Left ventricle myocardium inferior (tissue), 1 donor: ENCODE results near the gene GADD45A. TPM values are rescaled to one million over a fixed set of nuclear protein-coding genes. Genes with fewer than 3 reads are reported as not detected.
A peak's percentile ranks its signal among the peaks of the same experiment; 100 is the strongest.
"Not testable (repeated sequence)": the region's sequence is repeated elsewhere in the genome, so short reads cannot be mapped to it uniquely, and the experiment has no call there.

Experiments
- DNase-seq: peaks from one replicate; pipeline ENCODE4 v3.0.0-alpha.2; 2020
- H3K27ac ChIP-seq: fragments of 200-600 bp; replicated peaks from 2 replicates; pipeline ENCODE4 v1.8.0; 2021
- H3K27me3 ChIP-seq: fragments of 200-600 bp; 2 replicates; pipeline ENCODE4 v1.8.0; 2021; ENCODE audit warnings: low read depth
- H3K36me3 ChIP-seq: fragments of 200-600 bp; 2 replicates; pipeline ENCODE4 v1.8.0; 2021
- H3K4me1 ChIP-seq: fragments of 200-600 bp; 2 replicates; pipeline ENCODE4 v1.8.0; 2021
- H3K4me3 ChIP-seq: fragments of 200-600 bp; 2 replicates; pipeline ENCODE4 v1.8.0; 2021; ENCODE audit warnings: mild to moderate bottlenecking, moderate library complexity
- H3K9me3 ChIP-seq: fragments of 200-600 bp; replicated peaks from 2 replicates; pipeline ENCODE4 v1.8.0; 2021
- CTCF ChIP-seq: fragments of 200-600 bp; IDR thresholded peaks from 2 replicates; pipeline ENCODE4 v1.8.0; 2021; ENCODE audit warnings: antibody characterized with exemption, mild to moderate bottlenecking, borderline replicate concordance
- intact Hi-C: fragments of 100-400 bp; cut with micrococcal nuclease; formaldehyde crosslinking; loops from one replicate; pipeline ENCODE4 v1.11.0; 2022
- total RNA-seq: library from RNA; stranded (reverse); fragmentation: NEBNext Ultra II Directional; extraction: Animal tissue kit (Norgen Biotek cat#: 25700); gene quantifications from one replicate; pipeline ENCODE4 v1.2.1, GENCODE V29; 2021
- donor health status: DM: no; HTN: yes; CAD: no; lungs with severe emphysema.

Gene GADD45A
- total RNA-seq, 1 donor from 2014 or later = 65.0 TPM

DNA sequence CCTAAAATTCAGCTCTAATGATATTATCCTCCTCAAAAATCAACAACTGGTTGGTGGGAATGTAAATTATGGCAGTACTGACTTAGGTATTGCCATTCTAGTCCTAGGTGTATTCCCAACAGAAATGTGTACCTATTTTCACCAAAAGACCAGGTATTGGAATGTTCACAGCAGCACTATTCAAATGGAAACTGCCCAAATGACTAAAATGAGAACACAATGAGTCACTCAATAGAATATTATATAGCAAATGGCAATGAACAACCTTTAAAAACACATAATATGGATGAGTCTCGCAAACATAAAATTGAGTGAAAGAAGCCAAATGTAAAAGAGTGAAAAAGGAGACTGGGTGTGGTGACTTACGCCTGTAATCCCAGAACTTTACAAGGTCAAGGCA, 44.9 kb downstream of the GADD45A start:
- intact Hi-C loops = no loop called here
- TF ChIP-seq CTCF = no peak
- Histone ChIP-seq H3K9me3 (no peaks in the 10 kb centered on the region), H3K4me1 (peaks cover 46% of the 10 kb centered on the region), H3K36me3 (no peaks in the 10 kb centered on the region), H3K4me3 (no peak overlapping the region), H3K27me3 (no peaks in the 10 kb centered on the region), H3K27ac (no peak overlapping the region)
- no peak for DNase-seq

GRCh38 chr1:67730312-67730711, 45.3 kb downstream of the GADD45A start:
- peaks cover 46% of the 10 kb centered on the region for H3K4me1 ChIP-seq
- intact Hi-C loops, H3K9me3 ChIP-seq, H3K27me3 ChIP-seq, DNase-seq, H3K36me3 ChIP-seq, H3K27ac ChIP-seq, H3K4me3 ChIP-seq: not testable (repeated sequence)

- no peak for DNase-seq
- intact Hi-C loops = no loop called here
Observed at GRCh38 chr1:67731322-67731721, 46.3 kb downstream of the GADD45A start.

GRCh38 chr1:67732750-67733151, 47.8 kb downstream of the GADD45A start:
- peaks cover 58% of the 10 kb centered on the region for H3K4me1 ChIP-seq
- peak; percentile 49 for DNase-seq
- intact Hi-C loops = no loop called here

More at GRCh38 chr1:67731322-67731721, 46.3 kb downstream of the GADD45A start:
- no peak overlapping the region for H3K27ac ChIP-seq
- H3K27me3 ChIP-seq = no peaks in the 10 kb centered on the region
- H3K9me3 ChIP-seq = no peaks in the 10 kb centered on the region
- H3K4me1 ChIP-seq = peaks cover 46% of the 10 kb centered on the region
- no peak overlapping the region for H3K4me3 ChIP-seq
- no peak for TF ChIP-seq CTCF
- no peaks in the 10 kb centered on the region for H3K36me3 ChIP-seq

GRCh38 chr1:67733681-67734322, 48.8 kb downstream of the GADD45A start:
- no peak overlapping the region for H3K4me3 ChIP-seq
- intact Hi-C loops = no loop called here
- peak overlapping the region; percentile 83 for H3K27ac ChIP-seq
- no peaks in the 10 kb centered on the region for H3K27me3 ChIP-seq
- peaks cover 61% of the 10 kb centered on the region for H3K4me1 ChIP-seq
- DNase-seq = no peak
- no peaks in the 10 kb centered on the region for H3K36me3 ChIP-seq
- H3K9me3 ChIP-seq = no peaks in the 10 kb centered on the region
- TF ChIP-seq CTCF = no peak

More at GRCh38 chr1:67732750-67733151, 47.8 kb downstream of the GADD45A start:
- peak overlapping the region; percentile 68 for H3K27ac ChIP-seq
- no peak overlapping the region for H3K4me3 ChIP-seq
- H3K36me3 ChIP-seq = no peaks in the 10 kb centered on the region
- no peaks in the 10 kb centered on the region for H3K27me3 ChIP-seq
- no peak for TF ChIP-seq CTCF
- H3K9me3 ChIP-seq = no peaks in the 10 kb centered on the region

GRCh38 chr1:67734323-67734690, 49.3 kb downstream of the GADD45A start:
- Histone ChIP-seq H3K4me1 (peaks cover 61% of the 10 kb centered on the region), H3K4me3 (no peak overlapping the region), H3K9me3 (no peaks in the 10 kb centered on the region), H3K27ac (peak overlapping the region; percentile 83), H3K27me3 (no peaks in the 10 kb centered on the region), H3K36me3 (no peaks in the 10 kb centered on the region)
- intact Hi-C loops = no loop called here
- no peak for TF ChIP-seq CTCF
- no peak for DNase-seq
